H9 (cell line): ENCODE data around the gene CUEDC1. TPM values are rescaled to one million over a fixed set of nuclear protein-coding genes. Genes with fewer than 3 reads are reported as not detected.

Source experiments
- DNase-seq: peaks from one replicate; pipeline ENCODE4 v3.0.0-alpha.2; 2017
- H2AFZ ChIP-seq: one replicate; pipeline ENCODE4 v1.6.1; 2013; ENCODE audit warnings: mild to moderate bottlenecking, low read length, control low read depth, moderate library complexity
- H2AK5ac ChIP-seq: 2 replicates; pipeline ENCODE4 v1.6.1; 2013; ENCODE audit warnings: low read length, control low read depth, mixed read lengths; ENCODE audit not compliant: insufficient read length
- H2BK120ac ChIP-seq: one replicate; pipeline ENCODE4 v1.6.1; 2013; ENCODE audit warnings: low read depth, mild to moderate bottlenecking, low read length, control low read depth, inconsistent platforms; ENCODE audit not compliant: poor library complexity, severe bottlenecking
- H2BK12ac ChIP-seq: 2 replicates; pipeline ENCODE4 v1.6.1; 2013; ENCODE audit warnings: low read length, control low read depth, mixed read lengths, low read depth; ENCODE audit not compliant: insufficient read length
- H2BK15ac ChIP-seq: 2 replicates; pipeline ENCODE4 v1.6.1; 2013; ENCODE audit warnings: low read depth, low read length, control low read depth
- H2BK20ac ChIP-seq: one replicate; pipeline ENCODE4 v1.6.1; 2013; ENCODE audit warnings: low read depth, mild to moderate bottlenecking, low read length, control low read depth, inconsistent platforms; ENCODE audit not compliant: poor library complexity, severe bottlenecking
- H2BK5ac ChIP-seq: 2 replicates; pipeline ENCODE4 v1.6.1; 2013; ENCODE audit warnings: low read length, control low read depth, mixed read lengths; ENCODE audit not compliant: insufficient read length
- H3K14ac ChIP-seq: 2 replicates; pipeline ENCODE4 v1.6.1; 2013; ENCODE audit warnings: low read length, control low read depth; ENCODE audit not compliant: insufficient read depth
- H3K18ac ChIP-seq: 2 replicates; pipeline ENCODE4 v1.6.1; 2013; ENCODE audit warnings: low read depth, mild to moderate bottlenecking, mixed read lengths, low read length, control low read depth; ENCODE audit not compliant: insufficient read length
- H3K23ac ChIP-seq: 2 replicates; pipeline ENCODE4 v1.6.1; 2013; ENCODE audit warnings: low read length, control low read depth, mixed read lengths, low read depth; ENCODE audit not compliant: insufficient read length
- H3K23me2 ChIP-seq: 2 replicates; pipeline ENCODE4 v1.6.1; 2013; ENCODE audit warnings: low read depth, mild to moderate bottlenecking, mixed read lengths, low read length, control low read depth; ENCODE audit not compliant: insufficient read length, poor library complexity, severe bottlenecking
- H3K27ac ChIP-seq: 2 replicates; pipeline ENCODE4 v1.5.1; 2013; ENCODE audit warnings: low read length, control low read depth, mixed read lengths, low read depth; ENCODE audit not compliant: insufficient read length
- H3K27me3 ChIP-seq: 2 replicates; pipeline ENCODE4 v1.6.1; 2013; ENCODE audit warnings: low read length, control low read depth, inconsistent platforms; ENCODE audit not compliant: insufficient read depth
- H3K4ac ChIP-seq: 2 replicates; pipeline ENCODE4 v1.6.1; 2013; ENCODE audit warnings: low read depth, mild to moderate bottlenecking, control low read depth, inconsistent platforms, low read length, moderate library complexity
- H3K4me1 ChIP-seq: 2 replicates; pipeline ENCODE4 v1.6.1; 2013; ENCODE audit warnings: low read length, control low read depth, inconsistent platforms; ENCODE audit not compliant: insufficient read depth
- H3K4me2 ChIP-seq: 2 replicates; pipeline ENCODE4 v1.6.1; 2013; ENCODE audit warnings: low read length, control low read depth, mixed read lengths; ENCODE audit not compliant: insufficient read length, insufficient read depth
- H3K56ac ChIP-seq: 2 replicates; pipeline ENCODE4 v1.6.1; 2013; ENCODE audit warnings: low read depth, mild to moderate bottlenecking, mixed read lengths, low read length, control low read depth; ENCODE audit not compliant: insufficient read length
- H3K79me1 ChIP-seq: 2 replicates; pipeline ENCODE4 v1.6.1; 2013; ENCODE audit warnings: low read depth, mild to moderate bottlenecking, moderate library complexity, low read length, control low read depth, inconsistent platforms; ENCODE audit not compliant: insufficient read depth, poor library complexity, severe bottlenecking
- H3K79me2 ChIP-seq: 2 replicates; pipeline ENCODE4 v1.6.1; 2013; ENCODE audit warnings: low read length, control low read depth, inconsistent platforms; ENCODE audit not compliant: insufficient read depth
- H3K9ac ChIP-seq: 2 replicates; pipeline ENCODE4 v1.6.1; 2013; ENCODE audit warnings: low read length, control low read depth, mixed read lengths; ENCODE audit not compliant: insufficient read length; ENCODE audit errors: extremely low read depth
- H3K9me3 ChIP-seq: one replicate; pipeline ENCODE4 v1.6.1; 2013; ENCODE audit warnings: low read depth, low read length, inconsistent platforms; ENCODE audit not compliant: control insufficient read depth
- H3T11ph ChIP-seq: one replicate; pipeline ENCODE4 v1.6.1; 2013; ENCODE audit warnings: mild to moderate bottlenecking, low read length, control low read depth, inconsistent platforms
- H4K20me1 ChIP-seq: one replicate; pipeline ENCODE4 v1.6.1; 2013; ENCODE audit not compliant: control insufficient read depth, insufficient read length, insufficient read depth
- H4K5ac ChIP-seq: 2 replicates; pipeline ENCODE4 v1.6.1; 2013; ENCODE audit warnings: low read depth, mild to moderate bottlenecking, mixed read lengths, low read length, control low read depth; ENCODE audit not compliant: insufficient read length
- H4K8ac ChIP-seq: replicated peaks from 2 replicates; pipeline ENCODE4 v1.6.1; 2013; ENCODE audit warnings: low read length, control low read depth, mixed read lengths, low read depth; ENCODE audit not compliant: insufficient read length
- H4K91ac ChIP-seq: 2 replicates; pipeline ENCODE4 v1.6.1; 2013; ENCODE audit warnings: low read depth, mild to moderate bottlenecking, moderate library complexity, mixed read lengths, low read length, control low read depth; ENCODE audit not compliant: insufficient read length
- H3K27ac Mint-ChIP-seq, 3 experiments: 2 replicates in 2 of 3; 3 replicates in 1 of 3; pipeline ENCODE4 v1.8.0; 2020 to 2021; ENCODE audit warnings: mixed read lengths in 3 of 3, mild to moderate bottlenecking in 1 of 3, moderate library complexity in 1 of 3
- H3K27me3 Mint-ChIP-seq: 2 replicates; pipeline ENCODE4 v1.8.0; 2021; ENCODE audit warnings: low read depth, mild to moderate bottlenecking, moderate library complexity, mixed read lengths
- H3K36me3 Mint-ChIP-seq, 3 experiments: 2 replicates in 2 of 3; 3 replicates in 1 of 3; pipeline ENCODE4 v1.8.0; 2020 to 2021; ENCODE audit warnings: low read depth in 3 of 3, mixed read lengths in 3 of 3; ENCODE audit not compliant: insufficient read depth in 1 of 3
- H3K4me1 Mint-ChIP-seq, 2 experiments: 2 replicates each; pipeline ENCODE4 v1.8.0; 2020; ENCODE audit warnings: mixed read lengths in 2 of 2
- H3K4me3 Mint-ChIP-seq, 2 experiments: 2 replicates in 1 of 2; 3 replicates in 1 of 2; pipeline ENCODE4 v1.8.0; 2020 to 2021; ENCODE audit warnings: mild to moderate bottlenecking in 2 of 2, mixed read lengths in 2 of 2, moderate library complexity in 1 of 2
- H3K9me3 Mint-ChIP-seq, 2 experiments: 2 replicates in 1 of 2; 3 replicates in 1 of 2; pipeline ENCODE4 v1.8.0; 2020; ENCODE audit warnings: mild to moderate bottlenecking in 2 of 2, mixed read lengths in 2 of 2, moderate library complexity in 1 of 2
- CTCF ChIP-seq: fragments of 200-600 bp; sonication (generic); conservative IDR thresholded peaks from 3 replicates; pipeline ENCODE4 v1.8.0; 2021; ENCODE audit warnings: antibody characterized with exemption, mild to moderate bottlenecking
- WGBS: extraction: QIAGEN DNeasy Blood & Tissue Kit; methylation state at CpG from one replicate; pipeline ENCODE4 v1.1.7; 2013; ENCODE audit warnings: missing lambda C conversion rate, low lambda C conversion rate, mixed read lengths; ENCODE audit not compliant: insufficient read length; ENCODE audit errors: extremely low coverage; 5-methylcytosine and 5-hydroxymethylcytosine counted together
- total RNA-seq: library from RNA; stranded (reverse); gene quantifications from 2 replicates; pipeline ENCODE4 v1.2.1, GENCODE V29; 2021

Gene CUEDC1
- total RNA-seq, 1 experiment from 2014 or later = 7.3 TPM

- no peaks in the 10 kb centered on the region for H3K79me2 ChIP-seq
- no peaks in the 10 kb centered on the region for H4K20me1 ChIP-seq
- H2BK20ac ChIP-seq = no peak overlapping the region
- no peaks in the 10 kb centered on the region for H3K27me3 ChIP-seq
- no peak overlapping the region for H3K4me3 Mint-ChIP-seq
- H3K9ac ChIP-seq = no peak overlapping the region
- peak overlapping the region in 1 of 3 experiments; percentile 3; a peak in 1 of 7 replicates for H3K27ac Mint-ChIP-seq
- H3K4me1 ChIP-seq = peaks cover 2% of the 10 kb centered on the region; the same call in 1 of the 2 replicates
- no peak overlapping the region for H3K4ac ChIP-seq
- H3K4me1 Mint-ChIP-seq = peaks cover 7 to 12% of the 10 kb centered on the region in 2 experiments
- H4K5ac ChIP-seq = no peak overlapping the region
- H3K14ac ChIP-seq = no peak overlapping the region
- H3T11ph ChIP-seq = no peak overlapping the region
- H3K27me3 Mint-ChIP-seq = no peaks in the 10 kb centered on the region; the same call in 1 of the 2 replicates
- H3K23ac ChIP-seq = no peak overlapping the region
- no peak overlapping the region for H4K8ac ChIP-seq
- WGBS = no CpG with 5 or more reads among the region's 10 CpGs
- no peak overlapping the region for H4K91ac ChIP-seq
- no peak overlapping the region for H2BK15ac ChIP-seq
- no peak overlapping the region for H2BK120ac ChIP-seq
- no peaks in the 10 kb centered on the region for H3K9me3 Mint-ChIP-seq
- no peaks in the 10 kb centered on the region for H3K23me2 ChIP-seq
- H3K56ac ChIP-seq = no peak overlapping the region
- no peak overlapping the region for H2AK5ac ChIP-seq
- no peak overlapping the region for H2BK5ac ChIP-seq
- no peak for TF ChIP-seq CTCF
- H3K4me2 ChIP-seq = no peak overlapping the region
- DNase-seq = no peak
- H3K9me3 ChIP-seq = no peaks in the 10 kb centered on the region
- no peak overlapping the region for H2AFZ ChIP-seq
- no peak overlapping the region for H3K18ac ChIP-seq
- H3K79me1 ChIP-seq = no peaks in the 10 kb centered on the region
- no peak overlapping the region for H2BK12ac ChIP-seq
- no peak overlapping the region for H3K27ac ChIP-seq
- peaks cover 20 to 39% (median 33%) of the 10 kb centered on the region in 3 experiments; a peak in 6 of 7 replicates for H3K36me3 Mint-ChIP-seq
These were observed 16.4 kb upstream of the CUEDC1 start for GRCh38 chr17:57971572-57971971.
